GM18907 (cell line): ENCODE data around the gene ARMH3.

ENCODE experiments used
- ATAC-seq: cut with Tn5 transposase; IDR thresholded peaks from one replicate; pipeline ENCODE4 v1.9.1; 2021; ENCODE audit warnings: mild to moderate bottlenecking, moderate library complexity; ENCODE audit not compliant: unreplicated experiment

The ARMH3 gene

GRCh38 chr10:101902032-101902819 is 153.7 kb downstream of the ARMH3 start:
- no peak for ATAC-seq

GRCh38 chr10:101901340-101901739 is 154.6 kb downstream of the ARMH3 start:
- ATAC-seq, result peak; percentile 61

- no peak for ATAC-seq
Observed at GRCh38 chr10:101897633-101898032, 158.3 kb downstream of the ARMH3 start.

- no peak for ATAC-seq
Observed at GRCh38 chr10:101896225-101896877, 159.6 kb downstream of the ARMH3 start.

GRCh38 chr10:101895781-101896180 is 160.2 kb downstream of the ARMH3 start:
- ATAC-seq, result no peak

- no peak for ATAC-seq
Observed at GRCh38 chr10:101894742-101895141, 161.2 kb downstream of the ARMH3 start.

GRCh38 chr10:101894266-101894665 is 161.7 kb downstream of the ARMH3 start:
- ATAC-seq, result no peak

GRCh38 chr10:101893510-101894120 is 162.4 kb downstream of the ARMH3 start:
- no peak for ATAC-seq

GRCh38 chr10:101892782-101893391 is 163.1 kb downstream of the ARMH3 start:
- ATAC-seq, result no peak

GRCh38 chr10:101889256-101890210 is 166.4 kb downstream of the ARMH3 start:
- ATAC-seq, result no peak

- no peak for ATAC-seq
Observed at GRCh38 chr10:101888251-101888949, 167.6 kb downstream of the ARMH3 start.

- no peak for ATAC-seq
Observed at GRCh38 chr10:101887775-101888174, 168.2 kb downstream of the ARMH3 start.

GRCh38 chr10:101886521-101887312 is 169.3 kb downstream of the ARMH3 start:
- ATAC-seq, result no peak

GRCh38 chr10:101881036-101881774 is 174.8 kb downstream of the ARMH3 start:
- no peak for ATAC-seq

- no peak for ATAC-seq
Observed at GRCh38 chr10:101880232-101880573, 175.8 kb downstream of the ARMH3 start.

- ATAC-seq, result no peak
Observed at GRCh38 chr10:101879456-101880231, 176.3 kb downstream of the ARMH3 start.

GRCh38 chr10:101878869-101879268 is 177.1 kb downstream of the ARMH3 start:
- no peak for ATAC-seq
